Heart right ventricle (tissue), 16 donors: Measurements from ENCODE around the gene ANO9. TPM values are rescaled to one million over a fixed set of nuclear protein-coding genes. Genes with fewer than 3 reads are reported as not detected.
A peak's percentile ranks its signal among the peaks of the same experiment; 100 is the strongest.

ENCODE experiments used
- ATAC-seq, 8 donors: fragments of 200-7000 bp; cut with Tn5 transposase; one replicate each; pipeline ENCODE4 v1.9.1; 2020; ENCODE audit warnings: mild to moderate bottlenecking in 8 of 8, moderate library complexity in 8 of 8, moderate number of reproducible peaks in 1 of 8
- DNase-seq, 2 donors: peaks; one replicate each; pipeline ENCODE4 v3.0.0-alpha.2; 2020
- H3K27ac ChIP-seq, 10 donors: fragments of 200-600 bp; sonication (generic) in 2 of 10; one replicate each; pipeline versions ENCODE4 v1.5.0 to v1.8.0; 2020 to 2022; ENCODE audit warnings: mild to moderate bottlenecking in 3 of 10
- H3K27me3 ChIP-seq, 7 donors: fragments of 200-600 bp; one replicate each; pipeline ENCODE4 v1.8.0; 2021 to 2022; ENCODE audit warnings: mild to moderate bottlenecking in 2 of 7
- H3K36me3 ChIP-seq, 9 donors: fragments of 200-600 bp; sonication (generic) in 1 of 9; one replicate each; pipeline versions ENCODE4 v1.5.0 to v1.8.0; 2020 to 2022; ENCODE audit warnings: mild to moderate bottlenecking in 2 of 9
- H3K4me1 ChIP-seq, 9 donors: fragments of 200-600 bp; sonication (generic) in 1 of 9; one replicate each; pipeline versions ENCODE4 v1.5.0 to v1.8.0; 2020 to 2022; ENCODE audit warnings: mild to moderate bottlenecking in 4 of 9
- H3K4me3 ChIP-seq, 10 donors: fragments of 200-600 bp; sonication (generic) in 2 of 10; one replicate each; pipeline versions ENCODE4 v1.5.0 to v1.8.0; 2020 to 2022; ENCODE audit warnings: mild to moderate bottlenecking in 7 of 10, moderate library complexity in 2 of 10
- H3K9me3 ChIP-seq, 11 donors: fragments of 200-600 bp in 10 of 11; sonication (generic) in 2 of 11; one replicate each; pipeline versions ENCODE4 v1.5.0 to v1.8.0; 2013 to 2022; ENCODE audit warnings: mild to moderate bottlenecking in 2 of 11, control low read depth in 1 of 11, moderate library complexity in 1 of 11
- CTCF ChIP-seq, 9 donors: fragments of 200-600 bp; sonication (generic) in 2 of 9; IDR thresholded peaks; one replicate each; pipeline versions ENCODE4 v1.5.0 to v1.8.0; 2021 to 2022; ENCODE audit warnings: antibody characterized with exemption in 9 of 9, mild to moderate bottlenecking in 5 of 9, moderate library complexity in 1 of 9
- WGBS, 2 donors: extraction: QIAGEN DNeasy Blood & Tissue Kit; methylation state at CpG; one replicate each; pipeline ENCODE4 v1.1.7; 2013; ENCODE audit warnings: inconsistent platforms in 1 of 2; 5-methylcytosine and 5-hydroxymethylcytosine counted together
- intact Hi-C, 10 donors: fragments of 100-400 bp; cut with DNase I; formaldehyde crosslinking; loops; one replicate each; pipeline versions ENCODE4 v1.11.1 to v1.14.2; 2022
- polyA plus RNA-seq, 2 donors: library from polyadenylated mRNA; stranded (reverse); fragments of 200-250 nt; gene quantifications; one replicate each; pipeline ENCODE4 v1.2.3, GENCODE V29; 2013
- total RNA-seq, 10 donors: library from RNA; stranded (reverse); fragmentation: NEBNext Ultra II Directional in 3 of 10; extraction: Animal tissue kit (Norgen Biotek cat#: 25700) in 3 of 10; gene quantifications; one replicate each; pipeline versions ENCODE4 v1.2.1 to v1.2.4, GENCODE V29; 2021 to 2023
- donor health status: Arrhythmogenic right ventricular cardiomyopathy.
- donor health status: ischemic (EF 13 %, LVEDD 7.1; RV severe dilation, severe dysfunction).
- donor health status: healthy with polysubstance abuse.
- donor health status: DM: no; HTN: yes; CAD: no.
- donor health status: DM: no; HTN: no; CAD: no.
- donor health status: ischemic (EF 25% LVEDD 6.9; RV normal size, moderate dysfunction).
- donor health status: ischemic (EF 25% LVEDD 5.7; RV mildly dilated, moderate dysfunction).
- donor health status: healthy.
- donor health status: DM: yes; HTN: yes; CAD: no.
- donor health status: Ischemic cardiomyopathy.
- donor health status: ischemic (EF 35%, LVEDD 5.7; RV mildly dilated, moderate dysfunction).
- donor health status: nonischemic (EF 11% LVEDD 7.7; RV severe dilation, severe dysfunction).
- donor health status: DM: yes; HTN: yes; CAD: no.
- donor health status: PGD.
- donor health status: ischemic (EF 29% LVEDD 5.4; RV normal size, mild dysfunction).
- donor health status: nonischemic (EF 23%, LVEDD 6.1; RV moderate dilation, normal function).

Gene ANO9
- total and polyA plus RNA-seq, 12 donors, result 0.05 to 2.3 (median 0.19) TPM; not detected in 4

- H3K27ac ChIP-seq, result no peak overlapping the region
- WGBS, 2 donors, result 83 to 89% methylated on average over 18 to 21 of the region's 21 CpGs
- no peak overlapping the region for H3K4me3 ChIP-seq
- H3K36me3 ChIP-seq, result no peaks in the 10 kb centered on the region
- ATAC-seq (no peak), DNase-seq (peak in 1 of 2 donors; percentile 8)
- intact Hi-C loops, result no loop called here
- no peak for TF ChIP-seq CTCF (IDR thresholded peaks at IDR 0.05)
- H3K4me1 ChIP-seq, result peaks cover 0 to 21% (median 6%) of the 10 kb centered on the region in 9 donors
- H3K27me3 ChIP-seq, result peaks cover 9 to 87% (median 61%) of the 10 kb centered on the region in 7 donors
- H3K9me3 ChIP-seq, result peaks cover 0 to 3% (median 0%) of the 10 kb centered on the region in 11 donors
Observed at GRCh38 chr11:420911-421321, 20.9 kb downstream of the ANO9 start.

GRCh38 chr11:420054-420910 is 21.5 kb downstream of the ANO9 start:
- intact Hi-C loops, result no loop called here
- no peak for TF ChIP-seq CTCF (IDR thresholded peaks at IDR 0.05)
- Histone ChIP-seq H3K36me3 (no peaks in the 10 kb centered on the region), H3K9me3 (peaks cover 0 to 3% (median 0%) of the 10 kb centered on the region in 11 donors), H3K27me3 (peaks cover 9 to 87% (median 68%) of the 10 kb centered on the region in 7 donors), H3K4me3 (no peak overlapping the region), H3K4me1 (peaks cover 0 to 27% (median 12%) of the 10 kb centered on the region in 9 donors), H3K27ac (no peak overlapping the region)
- 38 to 51% methylated on average over 71 of the region's 71 CpGs for WGBS, 2 donors
- DNase-seq (peak in 1 of 2 donors; percentile 14), ATAC-seq (no peak)

GRCh38 chr11:419248-420005 is 22.4 kb downstream of the ANO9 start:
- Histone ChIP-seq H3K9me3 (no peaks in the 10 kb centered on the region), H3K4me3 (no peak overlapping the region), H3K27me3 (peaks cover 9 to 88% (median 66%) of the 10 kb centered on the region in 7 donors), H3K27ac (no peak overlapping the region), H3K36me3 (no peaks in the 10 kb centered on the region), H3K4me1 (peaks cover 0 to 28% (median 12%) of the 10 kb centered on the region in 9 donors)
- intact Hi-C loops, result no loop called here
- no peak for TF ChIP-seq CTCF (IDR thresholded peaks at IDR 0.05)
- ATAC-seq (no peak), DNase-seq (no peak)
- WGBS, 2 donors, result 84 to 85% methylated on average over 20 of the region's 20 CpGs
